Epidermal melanocyte (primary cell): ENCODE data around the gene B3GAT2.

Experiments
- DNase-seq: peaks from one replicate; pipeline ENCODE4 v3.0.0; 2011; ENCODE audit warnings: low spot score; ENCODE audit not compliant: insufficient read length

The B3GAT2 gene

GRCh38 chr6:70901324-70901723 lies 55.5 kb downstream of the B3GAT2 start:
- no peak for DNase-seq

- DNase-seq = no peak
These were observed 56.8 kb downstream of the B3GAT2 start for GRCh38 chr6:70900047-70900446.

- no peak for DNase-seq
These were observed 62.9 kb downstream of the B3GAT2 start for GRCh38 chr6:70894001-70894400.

- DNase-seq = no peak
These were observed 67.6 kb downstream of the B3GAT2 start for GRCh38 chr6:70889270-70889669.

- no peak for DNase-seq
These were observed 70.2 kb downstream of the B3GAT2 start for GRCh38 chr6:70886661-70887060.

- DNase-seq = no peak
These were observed 70.8 kb downstream of the B3GAT2 start for GRCh38 chr6:70886071-70886470.

- DNase-seq = peak; percentile 45
These were observed 72.5 kb downstream of the B3GAT2 start for GRCh38 chr6:70884074-70884983.

GRCh38 chr6:70879496-70879895 lies 77.4 kb downstream of the B3GAT2 start:
- DNase-seq = no peak

- DNase-seq = peak; percentile 23
These were observed 82.5 kb downstream of the B3GAT2 start for GRCh38 chr6:70874181-70874913.

GRCh38 chr6:70872469-70872868 lies 84.4 kb downstream of the B3GAT2 start:
- no peak for DNase-seq

- no peak for DNase-seq
These were observed 92.5 kb downstream of the B3GAT2 start for GRCh38 chr6:70864401-70864800.

GRCh38 chr6:70863343-70863742 lies 93.5 kb downstream of the B3GAT2 start:
- no peak for DNase-seq

- no peak for DNase-seq
These were observed 95.9 kb downstream of the B3GAT2 start for GRCh38 chr6:70860920-70861319.

GRCh38 chr6:70860045-70860444 lies 96.8 kb downstream of the B3GAT2 start:
- DNase-seq = no peak

- DNase-seq = no peak
These were observed 99.3 kb downstream of the B3GAT2 start for GRCh38 chr6:70857387-70858077.

- DNase-seq = no peak
These were observed 104.1 kb downstream of the B3GAT2 start for GRCh38 chr6:70852667-70853246.

- no peak for DNase-seq
These were observed 107.4 kb downstream of the B3GAT2 start for GRCh38 chr6:70849348-70850069.

GRCh38 chr6:70847106-70848084 lies 109.5 kb downstream of the B3GAT2 start:
- no peak for DNase-seq

- no peak for DNase-seq
These were observed 110.5 kb downstream of the B3GAT2 start for GRCh38 chr6:70846207-70846835.
